NCI-H82 treated with DMSO at 0.1 percent for 48 hours (cell line): ENCODE results near the gene COL27A1.
A peak's percentile ranks its signal among the peaks of the same experiment; 100 is the strongest.
"Not testable (repeated sequence)": the region's sequence is repeated elsewhere in the genome, so short reads cannot be mapped to it uniquely, and the experiment has no call there.

ENCODE experiments used
- DNase-seq: peaks from one replicate; lab custom pipeline; 2025; ENCODE audit not compliant: unreplicated experiment; lab: John Stamatoyannopoulos, UW

Gene COL27A1

DNA sequence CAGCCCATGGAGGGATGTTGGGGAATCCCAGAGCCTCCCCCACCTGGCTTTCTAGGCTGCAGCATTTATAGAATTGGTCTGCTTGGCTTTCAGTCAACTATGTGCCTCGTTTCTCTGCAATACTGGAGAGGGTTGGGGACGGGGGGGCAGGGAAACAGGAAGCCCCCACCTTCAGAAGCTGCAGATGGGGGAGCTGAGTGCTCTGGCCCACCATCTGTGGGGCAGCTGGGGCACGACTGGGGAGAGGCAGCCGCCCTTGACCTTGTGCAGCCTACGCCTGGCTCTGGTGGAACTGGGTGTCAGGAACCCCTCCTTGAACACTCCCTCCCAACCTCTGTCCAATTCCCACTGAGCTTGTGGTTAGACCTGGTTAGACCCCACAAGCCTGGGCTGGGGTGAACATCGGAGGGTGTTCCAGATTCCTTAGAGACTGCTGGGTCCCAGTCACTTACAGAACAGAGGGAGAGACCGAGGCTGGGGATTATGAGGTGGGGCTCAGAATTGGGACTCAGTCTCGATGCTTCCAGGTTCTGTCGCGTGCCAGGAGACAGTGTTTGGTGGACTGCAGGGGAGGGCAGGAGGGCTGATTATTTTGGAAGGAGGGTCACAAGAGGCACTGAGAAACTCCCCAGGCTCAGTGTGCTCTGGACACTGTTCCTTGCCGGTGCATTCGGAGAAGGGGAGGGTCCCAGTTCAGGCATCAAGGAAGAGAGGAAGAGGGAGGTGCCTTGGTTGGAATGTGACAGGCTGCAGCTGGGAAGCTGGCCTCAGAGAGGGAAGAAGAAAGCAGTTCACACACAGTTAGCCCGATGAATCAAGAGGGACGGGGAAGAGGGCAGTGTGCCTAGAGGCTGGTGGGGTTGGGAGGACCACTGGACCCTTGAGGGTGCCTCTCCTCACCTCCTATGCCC lies 25.6 kb downstream of the COL27A1 start:
- no peak for DNase-seq

DNA sequence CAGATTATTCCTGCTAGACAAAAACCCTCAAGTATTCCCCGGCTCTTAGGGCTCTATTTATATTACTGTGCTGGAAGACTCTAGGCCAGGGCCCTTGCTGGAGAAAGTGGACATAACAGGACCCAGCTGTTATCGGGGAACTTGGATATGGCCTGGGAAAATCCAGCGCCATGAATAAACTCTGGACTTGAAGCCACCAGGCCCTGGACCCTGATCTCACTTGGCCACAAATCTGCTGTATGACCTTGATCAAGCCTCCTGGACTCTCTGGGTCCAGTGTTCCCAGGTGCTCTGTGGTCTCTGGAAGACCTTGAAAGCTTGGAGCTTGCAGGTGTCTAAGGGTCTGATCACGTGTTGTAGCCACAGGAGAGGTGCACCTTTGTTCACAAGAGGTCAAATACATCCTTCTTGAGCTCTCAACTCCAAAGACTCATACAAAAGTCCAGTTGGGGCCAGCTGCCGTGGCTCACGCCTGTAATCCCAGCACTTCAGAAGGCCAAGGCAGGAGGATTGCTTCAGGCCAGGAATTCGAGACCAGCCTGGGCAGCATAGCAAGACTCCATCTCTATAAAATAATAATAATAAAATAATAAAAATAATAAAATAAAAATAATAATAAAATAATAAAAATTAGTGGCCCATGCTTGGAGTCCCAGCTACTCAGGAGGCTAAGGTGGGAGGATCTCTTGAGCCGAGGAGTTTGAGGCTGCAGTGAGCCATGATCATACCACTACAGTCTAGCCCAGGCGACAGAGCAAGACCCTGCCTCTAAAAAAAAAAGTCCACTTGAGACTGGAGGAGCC lies 26.5 kb downstream of the COL27A1 start:
- DNase-seq = no peak

DNA sequence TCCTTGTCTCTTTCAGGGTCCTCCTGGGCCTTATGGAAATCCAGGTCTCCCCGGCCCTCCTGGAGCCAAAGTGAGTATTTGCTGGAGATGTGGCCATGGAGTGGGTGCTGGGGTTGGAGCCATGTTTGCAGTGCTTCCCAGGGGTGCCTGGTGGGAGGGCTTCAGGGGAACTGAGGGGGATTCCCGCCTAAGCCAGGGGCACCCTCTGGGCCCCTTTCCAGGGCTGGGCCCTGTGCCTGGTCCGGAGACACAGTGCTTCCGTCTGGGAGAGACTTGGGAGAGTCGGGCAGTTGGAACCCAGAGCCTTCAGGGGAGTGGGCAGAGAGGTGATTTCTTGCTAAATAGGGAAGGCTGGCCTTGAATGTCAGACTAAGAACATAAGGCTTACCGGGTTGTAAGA lies 27.7 kb downstream of the COL27A1 start:
- DNase-seq = no peak

GRCh38 chr9:114184071-114184470 lies 28.7 kb downstream of the COL27A1 start:
- no peak for DNase-seq

- DNase-seq = no peak
Observed at GRCh38 chr9:114184866-114185265, 29.5 kb downstream of the COL27A1 start.

DNA sequence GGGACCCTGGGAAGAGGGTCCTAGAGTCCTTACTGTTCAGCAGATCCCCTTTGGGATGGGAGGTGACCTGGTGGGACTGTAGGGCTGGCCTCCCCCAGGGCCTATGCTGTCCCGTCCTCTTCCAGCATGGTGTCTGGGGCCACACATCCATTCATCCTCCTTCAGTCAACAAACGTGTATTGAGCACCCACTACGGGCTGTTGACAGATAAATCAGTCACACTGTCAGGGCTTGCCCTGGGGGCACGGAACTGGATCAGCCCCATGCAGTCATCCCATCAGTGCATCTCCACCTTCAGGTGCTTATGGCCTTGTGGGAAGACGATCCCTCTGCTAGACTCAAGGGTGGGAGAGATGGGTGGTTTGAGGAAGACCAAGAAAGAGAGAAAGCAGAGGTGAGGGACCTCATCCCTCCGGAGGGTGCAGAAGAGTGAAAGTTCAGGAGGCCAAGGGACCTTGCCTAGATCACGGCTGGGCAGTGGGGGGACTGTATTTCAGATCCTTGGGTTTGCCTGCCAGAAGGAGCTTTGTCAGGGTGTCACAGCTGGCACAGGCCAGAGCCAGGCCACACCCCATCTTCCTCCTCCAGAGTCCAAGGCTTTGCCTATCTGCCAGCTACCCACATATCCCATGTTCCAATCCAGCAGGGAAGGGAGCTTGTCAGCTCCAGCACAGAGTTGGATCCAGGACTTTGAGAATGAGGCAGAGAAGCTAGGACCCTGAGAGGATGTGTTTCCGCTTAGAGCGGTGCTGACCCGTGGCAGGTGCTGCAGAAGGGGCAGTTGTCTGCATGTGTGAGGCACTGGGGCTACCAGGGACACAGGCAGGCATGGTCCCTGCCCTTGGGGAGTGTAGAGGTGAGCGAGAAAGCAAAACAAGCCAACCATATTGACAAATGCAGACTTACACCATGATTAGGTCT lies 30.5 kb downstream of the COL27A1 start:
- DNase-seq = no peak

- no peak for DNase-seq
Observed at GRCh38 chr9:114186605-114187289, 31.4 kb downstream of the COL27A1 start.

DNA sequence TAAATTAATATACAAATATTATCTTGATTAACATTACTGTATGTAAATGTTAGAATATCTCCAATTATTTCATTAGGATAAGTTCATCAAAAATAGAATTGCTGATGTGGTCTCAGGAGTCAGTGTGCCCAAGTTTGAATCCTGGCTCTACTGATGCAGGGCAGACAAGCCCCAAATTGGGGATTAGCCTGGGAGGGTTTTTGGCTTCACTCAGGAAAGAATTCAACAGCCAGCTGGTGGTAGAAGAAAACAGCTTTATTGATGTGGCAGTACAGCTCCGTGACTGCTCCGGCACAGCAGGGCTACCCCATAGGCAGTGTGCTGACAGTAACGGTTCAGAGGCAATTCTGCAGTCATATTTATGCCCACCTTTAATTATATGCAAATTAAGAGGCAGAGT lies 32.5 kb downstream of the COL27A1 start:
- no peak for DNase-seq

GRCh38 chr9:114189823-114190562 lies 34.7 kb downstream of the COL27A1 start:
- no peak for DNase-seq

- no peak for DNase-seq
Observed at GRCh38 chr9:114190563-114190905, 35.2 kb downstream of the COL27A1 start.

DNA sequence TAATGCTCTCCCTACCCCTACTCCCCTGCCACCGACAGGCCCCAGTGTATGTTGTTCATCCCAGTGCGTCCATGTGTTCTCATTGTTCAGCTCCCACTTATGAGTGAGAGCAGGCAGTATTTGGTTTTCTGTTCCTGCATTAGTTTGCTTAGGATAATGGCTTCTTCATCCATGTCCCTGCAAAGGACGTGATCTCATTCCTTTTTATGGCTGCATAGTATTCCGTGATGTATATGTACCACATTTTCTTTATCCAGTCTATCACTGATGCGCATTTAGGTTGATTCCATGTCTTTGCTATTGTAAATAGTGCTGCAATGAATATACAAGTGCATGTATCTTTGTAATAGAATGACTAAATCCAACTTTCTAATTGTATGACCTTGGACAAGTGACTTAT lies 36.1 kb downstream of the COL27A1 start:
- not testable (repeated sequence) for DNase-seq

DNA sequence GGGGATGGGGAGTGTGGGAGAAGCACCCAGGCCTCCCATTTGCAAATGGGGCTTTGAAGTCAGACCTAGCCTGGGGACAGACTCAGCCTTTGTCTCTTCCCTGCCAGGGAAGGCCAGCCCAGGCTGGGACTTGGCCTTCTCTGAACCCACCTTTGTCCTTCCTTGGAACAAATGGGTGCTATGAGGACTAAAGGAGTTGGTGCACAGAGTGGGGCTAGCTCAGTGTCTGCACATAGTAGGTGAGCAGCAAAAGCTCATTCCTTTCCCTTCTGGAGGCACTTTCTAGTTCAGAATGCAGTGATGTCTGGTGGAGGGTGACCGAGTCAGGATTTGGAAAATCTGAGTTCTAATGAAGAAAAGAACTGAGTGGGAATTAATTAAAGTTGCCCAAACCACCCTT lies 37.2 kb downstream of the COL27A1 start:
- no peak for DNase-seq

- DNase-seq = no peak
Observed at GRCh38 chr9:114193090-114193489, 37.8 kb downstream of the COL27A1 start.

DNA sequence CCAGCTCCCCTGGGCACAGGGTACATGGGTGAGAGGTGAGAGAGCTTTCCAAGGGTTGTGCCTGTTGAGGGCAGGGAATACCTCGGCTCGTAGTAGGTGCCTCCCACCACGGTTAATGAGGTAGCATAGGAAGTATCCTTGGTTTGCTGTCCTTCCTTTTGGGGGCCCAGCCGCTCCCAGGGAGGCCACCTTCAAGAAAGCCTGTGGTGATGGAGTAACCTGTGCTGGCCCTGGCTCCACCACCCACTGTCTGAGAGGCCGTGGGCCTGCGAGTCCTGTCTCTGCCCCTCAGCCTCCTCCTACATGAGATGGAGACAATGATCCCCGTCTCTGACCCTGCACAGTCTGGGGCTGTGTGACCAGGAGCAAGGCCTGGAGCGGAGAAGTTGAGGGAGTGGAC lies 40.8 kb downstream of the COL27A1 start:
- no peak for DNase-seq

- DNase-seq = peak; percentile 50
Observed at GRCh38 chr9:114196979-114197622, 41.8 kb downstream of the COL27A1 start.

GRCh38 chr9:114198249-114199040 lies 43.1 kb downstream of the COL27A1 start:
- DNase-seq = no peak

GRCh38 chr9:114200721-114201300 lies 45.5 kb downstream of the COL27A1 start:
- no peak for DNase-seq

DNA sequence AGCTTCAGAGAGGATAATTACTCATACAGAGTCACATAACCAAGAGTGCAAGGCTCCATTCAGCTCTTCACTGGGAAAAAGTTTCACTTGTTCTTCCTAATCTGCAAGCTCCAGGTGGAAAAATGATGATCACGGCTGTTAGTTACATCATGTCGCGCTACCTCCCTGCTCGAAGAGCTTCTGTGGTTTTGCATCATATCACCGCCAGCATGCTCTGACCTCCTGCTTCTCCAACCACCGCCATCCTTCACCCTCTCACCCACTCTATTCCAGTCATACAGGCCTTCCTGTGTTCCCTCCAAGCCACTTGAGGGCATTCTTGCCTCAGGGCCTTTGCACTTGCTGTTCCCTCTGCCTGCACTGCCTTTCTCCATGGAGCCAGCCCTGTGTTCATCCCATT lies 47.1 kb downstream of the COL27A1 start:
- DNase-seq = no peak
